Measurements from ENCODE around the gene SLC23A2. TPM values are rescaled to one million over a fixed set of nuclear protein-coding genes. Genes with fewer than 3 reads are reported as not detected.
"Not testable (repeated sequence)": the region's sequence is repeated elsewhere in the genome, so short reads cannot be mapped to it uniquely, and the experiment has no call there.

The SLC23A2 gene
- total RNA-seq, 1 donor from 2014 or later: 28.5 TPM

DNA sequence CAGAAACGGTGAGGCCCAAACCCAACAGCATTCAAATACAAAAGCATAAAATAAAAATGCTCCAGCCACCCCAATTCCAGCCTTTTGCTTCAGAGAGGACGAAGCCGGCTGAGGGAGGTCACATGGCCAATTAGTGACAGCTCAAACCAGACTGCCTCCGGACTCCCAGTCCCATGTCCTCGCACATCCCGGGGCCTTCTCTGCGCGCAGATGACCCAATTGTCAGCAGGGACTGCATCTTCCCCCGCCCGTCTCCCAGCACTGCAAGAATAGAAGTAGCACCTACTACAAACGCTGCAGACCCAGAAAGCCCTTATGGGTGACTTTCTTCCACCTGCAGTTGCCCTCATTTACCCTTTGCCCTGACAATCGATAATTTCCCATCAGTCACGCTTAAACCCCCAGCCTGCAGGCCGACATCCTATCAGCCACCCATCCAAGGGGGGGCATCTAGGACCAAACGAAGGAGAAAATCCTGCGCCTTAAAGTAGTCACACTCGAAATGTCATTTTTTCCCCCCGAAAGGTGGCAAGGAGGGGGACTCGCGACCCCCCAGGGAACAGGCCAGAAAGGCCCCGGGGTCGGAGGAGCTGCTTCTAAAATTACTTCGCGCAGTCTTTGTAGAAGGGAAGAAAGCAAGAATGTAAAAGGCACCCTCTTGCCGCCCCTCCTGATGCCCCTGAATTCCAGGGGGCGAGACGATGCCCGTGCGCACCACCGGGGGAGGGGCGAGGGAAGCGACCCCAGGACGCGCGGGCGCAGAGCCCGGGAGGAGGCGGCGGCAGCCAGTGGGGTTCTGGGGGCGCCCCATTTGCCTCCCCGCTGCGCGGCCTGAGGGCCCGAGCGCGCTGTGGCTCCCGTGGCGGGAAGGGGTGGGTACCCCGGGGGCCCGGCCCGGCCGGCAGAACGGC, 792 bp downstream of the SLC23A2 start:
- H3K9me3 Mint-ChIP-seq: no peaks in the 10 kb centered on the region

DNA sequence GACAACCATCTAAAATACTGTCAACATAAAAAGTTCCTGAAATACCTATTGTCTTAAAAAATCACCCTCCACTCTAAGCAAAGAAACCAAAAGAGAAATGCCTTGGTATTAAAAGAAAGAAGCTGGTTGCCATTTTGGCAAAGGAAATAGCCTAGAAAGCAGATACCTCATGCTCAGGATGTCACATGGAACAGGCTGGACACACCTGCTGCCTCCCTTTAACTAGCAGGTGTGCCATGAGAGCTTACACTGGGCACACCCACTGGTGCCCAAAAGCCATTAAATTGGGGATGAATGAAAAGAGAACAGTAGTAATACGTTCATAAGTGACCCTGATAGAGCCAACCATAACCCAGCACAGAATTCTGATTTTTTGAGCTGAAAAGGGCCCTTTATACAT, 1.5 kb downstream of the SLC23A2 start:
- DNase-seq (ENCODE audit: low spot score): no peak
- intact Hi-C loops (cut with micrococcal nuclease): loop anchor here (2.0 to 5.0 kb wide), 3 partner anchors 37 to 101 kb away; no protein-coding TSS in a partner anchor
- Mint-ChIP-seq H3K27me3 (ENCODE audit: insufficient read depth) (peaks cover 7% of the 10 kb centered on the region), H3K9me3 (no peaks in the 10 kb centered on the region), H3K27ac (no peak overlapping the region), H3K36me3 (ENCODE audit: low read depth) (peaks cover 9% of the 10 kb centered on the region), H3K4me1 (ENCODE audit: low read depth) (peaks cover 29% of the 10 kb centered on the region), H3K4me3 (peak overlapping the region; percentile 90)

More for the DNA sequence above, 792 bp downstream of the SLC23A2 start:
- Mint-ChIP-seq H3K4me1 (ENCODE audit: low read depth) (peaks cover 29% of the 10 kb centered on the region), H3K27me3 (ENCODE audit: insufficient read depth) (peaks cover 7% of the 10 kb centered on the region), H3K27ac (peak overlapping the region; percentile 85), H3K36me3 (ENCODE audit: low read depth) (peaks cover 9% of the 10 kb centered on the region), H3K4me3 (peak overlapping the region; percentile 90)
- peak; percentile 21 for DNase-seq (ENCODE audit: low spot score)
- intact Hi-C loops (cut with micrococcal nuclease): loop anchor here (1.0 to 5.0 kb wide), 4 partner anchors 11 to 100 kb away; no protein-coding TSS in a partner anchor

DNA sequence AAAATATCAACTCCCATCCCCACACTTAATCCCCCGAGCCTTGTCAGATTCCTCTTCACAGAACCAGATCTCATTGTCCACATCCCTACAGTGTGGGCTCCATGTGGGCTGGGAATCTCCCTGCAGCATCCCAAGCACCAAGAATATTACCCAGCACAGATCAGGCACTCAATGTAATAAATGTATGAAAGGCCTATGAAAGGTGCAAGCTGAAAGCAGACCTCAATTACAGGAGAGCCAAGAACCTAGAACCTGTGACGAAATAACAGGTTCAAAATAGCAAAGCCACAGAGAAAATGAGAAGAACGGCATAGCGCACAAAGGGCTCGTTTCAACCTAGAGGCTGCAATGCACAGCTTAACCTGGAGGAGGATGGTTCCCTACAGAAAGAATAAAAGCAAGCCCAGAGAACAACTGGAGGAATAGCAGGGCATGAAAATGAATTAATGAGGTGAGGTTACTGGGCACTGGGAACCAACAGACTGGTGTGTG, 3.1 kb downstream of the SLC23A2 start:
- peaks cover 29% of the 10 kb centered on the region for H3K4me1 Mint-ChIP-seq (ENCODE audit: low read depth)
- H3K9me3 Mint-ChIP-seq: no peaks in the 10 kb centered on the region
- H3K27me3 Mint-ChIP-seq (ENCODE audit: insufficient read depth): no peaks in the 10 kb centered on the region
- H3K36me3 Mint-ChIP-seq (ENCODE audit: low read depth): peaks cover 9% of the 10 kb centered on the region
- no peak for DNase-seq (ENCODE audit: low spot score)
- H3K4me3 Mint-ChIP-seq: peak overlapping the region; percentile 16
- H3K27ac Mint-ChIP-seq: no peak overlapping the region
- intact Hi-C loops (cut with micrococcal nuclease): no loop called here

DNA sequence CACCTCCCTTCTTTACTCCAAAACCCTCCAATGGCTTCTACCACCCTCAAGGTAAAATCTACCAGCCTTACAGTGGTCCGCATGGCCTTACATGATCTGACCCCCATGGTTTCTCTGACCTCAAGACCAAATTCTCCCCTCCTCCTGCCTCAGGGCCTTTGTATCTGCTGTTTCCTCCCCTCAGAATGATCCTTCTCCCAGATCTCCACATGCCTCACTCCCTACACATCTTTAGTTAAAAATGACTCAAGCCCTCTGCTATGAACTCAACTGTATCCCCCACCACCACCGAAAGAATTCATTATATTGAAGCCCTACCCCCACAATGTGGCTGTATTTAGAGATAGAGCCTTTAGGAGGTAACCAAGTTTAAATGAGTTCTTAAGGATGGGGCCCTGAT, 4.1 kb downstream of the SLC23A2 start:
- intact Hi-C loops (cut with micrococcal nuclease): no loop called here
- Mint-ChIP-seq H3K4me3 (no peak overlapping the region), H3K4me1 (ENCODE audit: low read depth) (peaks cover 29% of the 10 kb centered on the region), H3K9me3 (no peaks in the 10 kb centered on the region), H3K36me3 (ENCODE audit: low read depth) (peaks cover 9% of the 10 kb centered on the region), H3K27me3 (ENCODE audit: insufficient read depth) (no peaks in the 10 kb centered on the region), H3K27ac (no peak overlapping the region)
- no peak for DNase-seq (ENCODE audit: low spot score)

DNA sequence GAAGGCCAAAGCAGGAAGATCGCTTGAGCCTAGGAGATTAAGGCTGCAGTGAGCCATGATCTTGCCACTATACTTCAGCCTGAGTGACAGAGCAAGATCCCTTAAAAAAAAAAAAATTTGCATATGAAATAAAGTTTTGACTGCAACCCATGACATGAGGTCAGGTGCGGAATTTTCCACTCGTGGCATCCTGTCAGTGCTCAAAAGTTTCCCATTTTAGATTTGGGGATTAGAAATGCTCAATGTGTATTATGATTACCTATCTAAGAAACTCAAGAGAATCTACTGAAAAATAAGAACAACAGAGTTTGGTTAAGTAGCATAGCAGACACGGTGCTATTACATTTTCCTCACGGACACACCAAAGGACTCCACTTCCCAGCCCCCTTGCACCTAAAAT, 11.7 kb downstream of the SLC23A2 start:
- Mint-ChIP-seq H3K9me3 (no peaks in the 10 kb centered on the region), H3K27ac (peak overlapping the region; percentile 88), H3K27me3 (ENCODE audit: insufficient read depth) (no peaks in the 10 kb centered on the region), H3K36me3 (ENCODE audit: low read depth) (peaks cover 11% of the 10 kb centered on the region), H3K4me1 (ENCODE audit: low read depth) (peaks cover 19% of the 10 kb centered on the region), H3K4me3 (peak overlapping the region; percentile 60)
- intact Hi-C loops (cut with micrococcal nuclease): loop anchor here (1.0 kb wide), 2 partner anchors 12 to 16 kb away; partner anchors contain the start of gene SLC23A2
- no peak for DNase-seq (ENCODE audit: low spot score)

DNA sequence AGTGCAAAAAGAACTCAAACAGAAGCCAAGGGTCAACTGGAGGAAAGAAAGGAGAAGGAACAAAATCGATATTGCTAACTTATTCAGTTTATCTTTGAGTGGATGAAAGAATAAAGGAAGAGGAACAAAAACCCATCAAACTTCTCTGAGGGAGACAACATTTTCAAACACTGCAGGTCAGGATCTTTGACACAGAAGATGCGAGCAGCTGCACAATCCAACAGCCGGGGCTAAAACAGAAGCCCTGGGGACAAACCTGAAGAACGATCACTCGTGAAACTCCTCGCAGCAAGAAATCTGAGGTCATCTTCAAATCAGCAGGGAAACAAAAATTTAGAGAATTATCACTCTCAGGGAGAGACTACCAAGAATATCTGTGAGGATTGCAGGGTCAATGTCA, 14.2 kb downstream of the SLC23A2 start:
- H3K27ac Mint-ChIP-seq: peak overlapping the region; percentile 41
- peaks cover 19% of the 10 kb centered on the region for H3K4me1 Mint-ChIP-seq (ENCODE audit: low read depth)
- no peak overlapping the region for H3K4me3 Mint-ChIP-seq
- intact Hi-C loops (cut with micrococcal nuclease): no loop called here
- H3K36me3 Mint-ChIP-seq (ENCODE audit: low read depth): peaks cover 11% of the 10 kb centered on the region
- DNase-seq (ENCODE audit: low spot score): no peak
- no peaks in the 10 kb centered on the region for H3K27me3 Mint-ChIP-seq (ENCODE audit: insufficient read depth)
- no peaks in the 10 kb centered on the region for H3K9me3 Mint-ChIP-seq

DNA sequence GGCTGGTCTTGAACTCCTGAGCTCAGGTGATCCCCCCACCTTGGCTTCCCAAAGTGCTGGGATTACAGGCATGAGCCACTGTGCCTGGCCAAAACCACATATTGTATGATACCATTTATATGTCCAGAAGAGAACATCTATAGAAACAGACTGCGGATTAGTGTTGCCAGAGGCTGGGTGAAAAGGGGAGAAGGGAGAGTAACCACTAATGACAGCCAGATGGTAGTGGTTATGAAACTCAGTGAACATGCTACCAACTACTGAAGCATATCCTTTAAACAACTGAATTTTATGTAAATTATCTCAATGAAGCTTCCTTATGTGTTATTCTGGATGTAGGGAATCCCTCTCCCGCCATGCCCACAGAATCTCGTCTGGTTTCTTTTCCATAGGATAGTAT, 15.7 kb downstream of the SLC23A2 start:
- H3K4me3 Mint-ChIP-seq: no peak overlapping the region
- H3K4me1 Mint-ChIP-seq (ENCODE audit: low read depth): peaks cover 24% of the 10 kb centered on the region
- H3K36me3 Mint-ChIP-seq (ENCODE audit: low read depth): peaks cover 10% of the 10 kb centered on the region
- no peaks in the 10 kb centered on the region for H3K9me3 Mint-ChIP-seq
- intact Hi-C loops (cut with micrococcal nuclease): no loop called here
- DNase-seq (ENCODE audit: low spot score): no peak
- no peak overlapping the region for H3K27ac Mint-ChIP-seq
- peaks cover 2% of the 10 kb centered on the region for H3K27me3 Mint-ChIP-seq (ENCODE audit: insufficient read depth)

DNA sequence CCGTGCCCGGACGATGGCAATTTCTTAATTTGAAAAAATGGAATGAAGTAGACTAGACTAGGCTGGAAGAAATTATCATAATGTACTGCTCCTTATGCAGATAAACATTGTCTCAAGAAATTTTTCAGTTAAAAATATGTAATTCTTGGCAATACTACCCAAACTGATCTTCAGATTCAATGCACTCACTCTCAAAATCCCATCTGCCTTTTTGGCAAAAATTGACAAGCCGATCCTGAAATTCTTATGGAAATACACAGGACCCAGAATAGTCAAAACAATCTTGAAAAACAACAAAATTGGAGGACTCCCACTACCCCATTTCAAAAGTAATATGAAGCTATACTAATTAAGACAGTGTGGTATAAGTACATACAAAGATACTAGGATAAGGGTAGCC, 19.0 kb downstream of the SLC23A2 start:
- Mint-ChIP-seq H3K27ac (no peak overlapping the region), H3K4me1 (ENCODE audit: low read depth) (peaks cover 14% of the 10 kb centered on the region), H3K9me3 (no peaks in the 10 kb centered on the region), H3K4me3 (no peak overlapping the region), H3K36me3 (ENCODE audit: low read depth) (peaks cover 5% of the 10 kb centered on the region), H3K27me3 (ENCODE audit: insufficient read depth) (peaks cover 4% of the 10 kb centered on the region)
- DNase-seq (ENCODE audit: low spot score): no peak
- intact Hi-C loops (cut with micrococcal nuclease): no loop called here

DNA sequence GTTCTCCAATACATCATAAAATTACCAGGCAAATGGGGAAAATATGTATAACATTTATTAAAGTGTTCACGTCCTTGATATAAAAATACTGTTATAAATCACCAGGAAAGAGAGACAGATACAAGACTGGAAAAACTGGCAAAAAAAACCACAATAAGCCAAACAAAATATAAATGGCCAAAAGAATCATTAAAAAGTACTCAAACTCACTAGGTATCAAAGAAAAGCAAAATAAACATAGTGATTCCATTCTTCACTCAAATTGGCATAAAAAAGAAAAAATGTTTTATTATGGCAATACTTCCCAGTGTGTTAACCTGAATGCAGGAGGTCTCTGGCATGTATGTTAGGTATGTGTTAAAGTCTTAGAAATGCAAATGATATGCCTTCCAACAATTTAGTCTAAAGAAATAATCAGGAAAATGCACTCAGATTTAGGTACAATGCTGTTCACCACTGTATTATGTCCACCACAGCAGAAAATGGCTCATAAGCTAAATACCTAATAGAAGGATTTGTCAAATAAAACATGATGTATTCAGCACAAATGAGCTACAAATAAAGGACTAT, 21.4 kb downstream of the SLC23A2 start:
- intact Hi-C loops (cut with micrococcal nuclease): no loop called here
- no peak for DNase-seq (ENCODE audit: low spot score)
- peaks cover 6% of the 10 kb centered on the region for H3K4me1 Mint-ChIP-seq (ENCODE audit: low read depth)
- no peak overlapping the region for H3K27ac Mint-ChIP-seq
- H3K36me3 Mint-ChIP-seq (ENCODE audit: low read depth): no peaks in the 10 kb centered on the region
- H3K4me3 Mint-ChIP-seq: no peak overlapping the region
- no peaks in the 10 kb centered on the region for H3K9me3 Mint-ChIP-seq
- H3K27me3 Mint-ChIP-seq (ENCODE audit: insufficient read depth): peaks cover 4% of the 10 kb centered on the region

DNA sequence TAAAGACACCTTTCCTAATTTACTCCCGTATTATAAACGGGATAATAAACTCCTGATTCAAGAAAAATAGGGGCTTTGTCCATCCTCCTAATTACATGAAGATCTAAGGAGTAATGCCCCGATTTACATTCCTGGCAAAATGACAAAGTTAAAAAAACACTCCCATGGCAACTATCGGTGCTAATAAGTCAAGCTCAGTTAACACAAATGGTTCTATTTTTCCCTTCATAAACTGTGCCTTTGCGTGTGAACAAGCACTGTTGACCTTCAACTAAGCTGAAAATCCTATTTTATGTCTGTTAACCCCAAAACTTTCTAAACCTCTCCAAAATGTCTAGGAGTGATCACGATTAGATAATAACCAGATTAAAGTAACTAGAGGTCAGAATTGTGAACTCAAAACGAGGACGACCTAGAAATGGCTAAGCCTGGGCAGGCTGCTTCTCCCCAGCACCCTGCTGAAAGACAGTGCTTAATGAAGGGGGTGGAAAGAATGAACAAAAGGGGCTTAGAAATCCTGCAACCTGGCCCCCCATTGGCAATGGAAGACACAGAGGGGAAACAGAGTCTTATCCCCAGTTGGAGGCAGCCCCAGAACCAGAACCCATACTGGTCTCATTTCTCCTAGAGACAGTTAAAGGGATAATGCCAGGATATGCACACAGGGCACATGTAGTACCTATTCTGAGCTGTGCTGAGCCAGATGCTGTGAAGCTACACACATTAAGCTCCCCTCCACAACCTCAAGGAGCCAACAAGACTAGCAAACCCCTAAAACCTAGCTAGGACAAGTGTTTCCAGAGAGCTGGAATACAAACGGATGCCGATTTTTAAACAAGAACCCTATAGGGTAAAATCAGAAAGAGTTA, 23.0 kb downstream of the SLC23A2 start:
- Mint-ChIP-seq H3K4me3 (no peak overlapping the region), H3K36me3 (ENCODE audit: low read depth) (peaks cover 2% of the 10 kb centered on the region), H3K9me3 (no peaks in the 10 kb centered on the region), H3K27me3 (ENCODE audit: insufficient read depth) (peaks cover 4% of the 10 kb centered on the region), H3K27ac (no peak overlapping the region), H3K4me1 (ENCODE audit: low read depth) (peaks cover 19% of the 10 kb centered on the region)
- DNase-seq (ENCODE audit: low spot score): no peak
- intact Hi-C loops (cut with micrococcal nuclease): no loop called here

DNA sequence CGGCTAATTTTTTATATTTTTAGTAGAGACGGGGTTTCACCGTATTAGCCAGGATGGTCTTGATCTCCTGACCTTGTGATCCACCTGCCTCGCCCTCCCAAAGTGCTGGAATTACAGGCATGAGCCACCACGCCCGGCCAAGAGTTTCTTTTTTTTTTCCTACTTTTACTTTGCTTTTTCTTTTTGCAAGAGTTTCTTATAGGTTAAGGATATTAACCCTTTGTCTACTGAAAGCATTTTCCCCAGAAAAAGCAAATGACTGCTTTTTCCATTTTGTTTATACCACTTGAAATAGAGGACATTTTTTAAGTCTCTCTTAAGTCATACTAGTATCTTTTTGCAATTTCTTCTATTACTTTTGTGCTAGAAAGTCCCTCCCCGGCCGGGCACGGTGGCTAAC, 25.3 kb downstream of the SLC23A2 start:
- intact Hi-C loops (cut with micrococcal nuclease); H3K27ac Mint-ChIP-seq; H3K4me3 Mint-ChIP-seq; DNase-seq (ENCODE audit: low spot score); H3K36me3 Mint-ChIP-seq (ENCODE audit: low read depth); H3K9me3 Mint-ChIP-seq; H3K27me3 Mint-ChIP-seq (ENCODE audit: insufficient read depth): not testable (repeated sequence)
- H3K4me1 Mint-ChIP-seq (ENCODE audit: low read depth): peaks cover 26% of the 10 kb centered on the region

DNA sequence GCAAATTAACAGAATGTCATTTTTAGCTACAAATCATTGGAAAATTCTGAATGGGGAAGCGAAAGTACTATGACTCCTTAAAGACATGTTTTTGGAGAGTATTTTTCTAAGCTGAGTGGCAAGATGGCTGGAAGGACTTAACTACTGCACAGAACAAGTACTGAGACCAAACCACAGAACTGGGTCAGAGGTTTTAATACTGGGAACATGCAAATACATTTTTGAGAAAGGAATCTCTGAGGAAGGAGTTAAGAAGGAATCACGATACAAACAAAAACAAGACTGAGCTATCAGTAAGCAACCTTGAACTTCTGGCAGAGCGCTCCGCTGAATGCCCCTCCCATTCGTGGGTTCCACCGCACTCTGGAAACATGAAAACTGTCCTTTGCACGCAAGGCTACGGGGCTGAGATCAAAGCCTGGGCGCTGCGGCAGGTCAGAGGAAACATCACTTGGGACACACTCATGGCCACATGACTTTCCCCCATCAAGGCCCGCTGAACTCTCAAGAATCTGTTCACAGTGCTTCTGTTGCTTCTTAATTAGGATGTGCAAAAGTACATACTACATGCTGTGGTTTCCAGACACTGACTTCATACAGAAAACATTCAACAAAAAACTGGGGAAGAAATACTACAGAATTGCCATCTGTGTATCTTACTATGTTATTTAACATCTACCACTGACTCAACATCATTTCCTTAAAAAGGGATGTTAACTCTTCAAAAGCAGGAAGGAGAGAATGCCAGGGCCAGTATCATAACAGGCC, 27.8 kb downstream of the SLC23A2 start:
- Mint-ChIP-seq H3K4me1 (ENCODE audit: low read depth) (peaks cover 21% of the 10 kb centered on the region), H3K36me3 (ENCODE audit: low read depth) (peaks cover 8% of the 10 kb centered on the region), H3K27me3 (ENCODE audit: insufficient read depth) (no peaks in the 10 kb centered on the region), H3K9me3 (no peaks in the 10 kb centered on the region), H3K4me3 (peak overlapping the region; percentile 75), H3K27ac (peak overlapping the region; percentile 85)
- DNase-seq (ENCODE audit: low spot score): peak; percentile 68
- intact Hi-C loops (cut with micrococcal nuclease): loop anchor here (1.0 to 5.0 kb wide), 3 partner anchors 11 to 1986 kb away; no protein-coding TSS in a partner anchor
